UCSD-AML1 (cell line): ENCODE measurements around the gene ZFYVE21.
"Not testable (repeated sequence)": the region's sequence is repeated elsewhere in the genome, so short reads cannot be mapped to it uniquely, and the experiment has no call there.

Experiments
- DNase-seq: peaks from one replicate; lab custom pipeline; 2025; ENCODE audit not compliant: unreplicated experiment; lab: John Stamatoyannopoulos, UW

The ZFYVE21 gene

GRCh38 chr14:103691655-103692054, 24.0 kb upstream of the ZFYVE21 start:
- not testable (repeated sequence) for DNase-seq

- no peak for DNase-seq
These were observed 23.5 kb upstream of the ZFYVE21 start for GRCh38 chr14:103692159-103692558.

- no peak for DNase-seq
These were observed 22.7 kb upstream of the ZFYVE21 start for GRCh38 chr14:103692871-103693270.

GRCh38 chr14:103693515-103693914, 22.1 kb upstream of the ZFYVE21 start:
- no peak for DNase-seq

GRCh38 chr14:103694572-103695026, 21.0 kb upstream of the ZFYVE21 start:
- no peak for DNase-seq

GRCh38 chr14:103695296-103696069, 20.1 kb upstream of the ZFYVE21 start:
- DNase-seq, result no peak

- no peak for DNase-seq
These were observed 19.6 kb upstream of the ZFYVE21 start for GRCh38 chr14:103696070-103696402.

GRCh38 chr14:103696466-103697071, 19.0 kb upstream of the ZFYVE21 start:
- DNase-seq, result no peak

- no peak for DNase-seq
These were observed 18.4 kb upstream of the ZFYVE21 start for GRCh38 chr14:103697206-103697602.

- DNase-seq, result no peak
These were observed 17.8 kb upstream of the ZFYVE21 start for GRCh38 chr14:103697603-103698379.

- no peak for DNase-seq
These were observed 17.0 kb upstream of the ZFYVE21 start for GRCh38 chr14:103698380-103699260.

- DNase-seq, result no peak
These were observed 16.3 kb upstream of the ZFYVE21 start for GRCh38 chr14:103699261-103699661.

- DNase-seq, result no peak
These were observed 15.5 kb upstream of the ZFYVE21 start for GRCh38 chr14:103699901-103700752.

GRCh38 chr14:103700753-103701490, 14.7 kb upstream of the ZFYVE21 start:
- DNase-seq, result no peak

GRCh38 chr14:103702095-103702494, 13.5 kb upstream of the ZFYVE21 start:
- no peak for DNase-seq

GRCh38 chr14:103702497-103703432, 12.8 kb upstream of the ZFYVE21 start:
- DNase-seq, result no peak

GRCh38 chr14:103703433-103704385, 11.9 kb upstream of the ZFYVE21 start:
- DNase-seq, result no peak
